Keratinocyte (primary cell): ENCODE data around the gene PABPN1. TPM values are rescaled to one million over a fixed set of nuclear protein-coding genes. Genes with fewer than 3 reads are reported as not detected.
A peak's percentile ranks its signal among the peaks of the same experiment; 100 is the strongest.

Source experiments
- DNase-seq: peaks from one replicate; pipeline ENCODE4 v3.0.0-alpha.2; 2011; ENCODE audit warnings: low read depth, missing footprints, low spot score
- FAIRE-seq: peaks from 2 replicates; lab custom pipeline; 2011; peaks lifted over from hg19 to GRCh38; lab: Jason Lieb, UNC
- H2AFZ ChIP-seq: 2 replicates; pipeline ENCODE4 v1.6.0; 2012; ENCODE audit warnings: low read length, control low read depth, inconsistent platforms; ENCODE audit not compliant: control insufficient read depth
- H3K27ac ChIP-seq: 2 replicates; pipeline ENCODE4 v1.5.1; 2011; ENCODE audit warnings: low read length; ENCODE audit not compliant: control insufficient read depth, insufficient read depth
- H3K27me3 ChIP-seq: 3 replicates; pipeline ENCODE4 v1.6.0; 2011; ENCODE audit warnings: low read length; ENCODE audit not compliant: control insufficient read depth, insufficient read depth; ENCODE audit errors: extremely low read depth
- H3K36me3 ChIP-seq, 2 experiments: 2 replicates in 1 of 2; 3 replicates in 1 of 2; pipeline ENCODE4 v1.5.1; 2011; ENCODE audit warnings: low read length in 2 of 2, mild to moderate bottlenecking in 1 of 2; ENCODE audit not compliant: control insufficient read depth in 2 of 2, insufficient read depth in 2 of 2; ENCODE audit errors: extremely low read depth in 1 of 2
- H3K4me1 ChIP-seq: 3 replicates; pipeline ENCODE4 v1.5.1; 2011; ENCODE audit warnings: low read length; ENCODE audit not compliant: control insufficient read depth, insufficient read depth; ENCODE audit errors: extremely low read depth
- H3K4me2 ChIP-seq: 3 replicates; pipeline ENCODE4 v1.6.0; 2011; ENCODE audit warnings: low read depth, low read length; ENCODE audit not compliant: control insufficient read depth, insufficient read depth; ENCODE audit errors: extremely low read depth
- H3K4me3 ChIP-seq, 3 experiments: fragments of 200-600 bp in 1 of 3; sonication (generic) in 1 of 3; 2 replicates in 2 of 3; 3 replicates in 1 of 3; pipeline ENCODE4 v1.5.1; 2011 to 2016; ENCODE audit warnings: low read length in 3 of 3, mild to moderate bottlenecking in 3 of 3, control low read depth in 2 of 3, inconsistent platforms in 1 of 3, low read depth in 1 of 3, mixed read lengths in 1 of 3, mixed run types in 1 of 3, moderate library complexity in 1 of 3; ENCODE audit not compliant: control insufficient read depth in 2 of 3, insufficient read depth in 2 of 3; ENCODE audit errors: extremely low read depth in 1 of 3
- H3K79me2 ChIP-seq: 2 replicates; pipeline ENCODE4 v1.6.0; 2012; ENCODE audit warnings: low read length; ENCODE audit not compliant: control insufficient read depth, insufficient read depth
- H3K9ac ChIP-seq: 3 replicates; pipeline ENCODE4 v1.6.0; 2011; ENCODE audit warnings: low read length; ENCODE audit not compliant: control insufficient read depth, insufficient read depth; ENCODE audit errors: extremely low read depth
- H3K9me1 ChIP-seq: 3 replicates; pipeline ENCODE4 v1.6.0; 2011; ENCODE audit warnings: low read length; ENCODE audit not compliant: control insufficient read depth, insufficient read depth; ENCODE audit errors: extremely low read depth
- H3K9me3 ChIP-seq: 2 replicates; pipeline ENCODE4 v1.5.1; 2012; ENCODE audit warnings: low read depth, low read length; ENCODE audit not compliant: control insufficient read depth
- H4K20me1 ChIP-seq: 3 replicates; pipeline ENCODE4 v1.6.0; 2011; ENCODE audit warnings: low read length; ENCODE audit not compliant: control insufficient read depth, insufficient read depth; ENCODE audit errors: extremely low read depth
- EZH2 ChIP-seq: IDR thresholded peaks from one replicate; pipeline ENCODE4 v1.6.1; 2012; ENCODE audit warnings: inconsistent platforms, mild to moderate bottlenecking, low read length, moderate library complexity
- dilution Hi-C: fragments of 300-500 bp; cut with MboI; formaldehyde crosslinking; loops from one replicate; pipeline ENCODE4 v1.7.0; 2020; ENCODE audit warnings: low sequenced_read_pairs; ENCODE audit not compliant: extremely low pct_ligation_motif_present
- polyA plus RNA-seq, 5 experiments: library from polyadenylated mRNA; depleted of rRNA in 3 of 5; stranded (reverse) in 3 of 5; stranded (forward) in 1 of 5; unstranded in 1 of 5; fragments of >200 nt; gene quantifications; 1 replicate in 1 of 5; 2 replicates in 3 of 5; 3 replicates in 1 of 5; pipeline versions ENCODE4 v1.2.1 to v1.2.3, GENCODE V29; 2011 to 2012; ENCODE audit warnings: missing spikeins in 2 of 5, low read depth in 1 of 5, low replicate concordance in 1 of 5
- TF ChIP-seq, protein P1 (sequence below), 3 experiments: IDR thresholded peaks in 1 of 3; conservative IDR thresholded peaks in 1 of 3; optimal IDR thresholded peaks in 1 of 3; 2 replicates in 2 of 3; 3 replicates in 1 of 3; pipeline versions ENCODE3 to v1.5.1; 2011; ENCODE audit warnings: low read length in 3 of 3, mild to moderate bottlenecking in 3 of 3, moderate library complexity in 2 of 3, control low read depth in 1 of 3, inconsistent platforms in 1 of 3; ENCODE audit not compliant: insufficient read depth in 2 of 3; ENCODE audit errors: extremely low read depth in 1 of 3

The PABPN1 gene
- polyA plus RNA-seq, 1 donor (not counting 4 experiments of a cell fraction or from before 2014, with no cell fraction given), result 185 TPM

DNA sequence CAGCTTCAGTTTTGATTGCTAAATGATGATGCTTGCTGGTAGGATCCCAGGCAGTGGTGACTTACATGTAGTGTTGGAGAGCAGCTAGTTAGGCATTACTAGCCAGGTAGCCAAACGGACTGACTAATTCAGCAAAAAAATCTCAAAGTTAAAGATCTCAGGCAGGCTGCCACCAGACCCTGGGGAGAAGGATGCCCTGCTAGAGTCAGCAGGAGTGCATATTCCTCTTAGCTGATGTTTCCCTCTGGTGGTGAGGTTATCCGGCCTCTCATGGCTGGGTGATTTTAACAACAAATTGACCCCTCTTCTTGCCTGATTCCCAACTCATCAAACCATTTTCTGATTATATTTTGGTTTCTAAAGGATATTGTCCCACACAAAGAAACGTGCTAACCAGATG is 40.9 kb downstream of the PABPN1 start:
- no peak for FAIRE-seq
- H3K4me1 ChIP-seq, result peaks cover 21% of the 10 kb centered on the region
- H3K36me3 ChIP-seq, result no peaks in the 10 kb centered on the region
- no peak overlapping the region for H3K27ac ChIP-seq
- no peaks in the 10 kb centered on the region for H4K20me1 ChIP-seq
- no peak for DNase-seq
- H3K79me2 ChIP-seq, result no peaks in the 10 kb centered on the region
- H3K27me3 ChIP-seq, result no peaks in the 10 kb centered on the region
- no peak overlapping the region for H2AFZ ChIP-seq
- H3K4me2 ChIP-seq, result no peak overlapping the region
- no peaks in the 10 kb centered on the region for H3K9me1 ChIP-seq
- no peaks in the 10 kb centered on the region for H3K9me3 ChIP-seq
- H3K9ac ChIP-seq, result no peak overlapping the region
- TF ChIP-seq, protein P1, sequence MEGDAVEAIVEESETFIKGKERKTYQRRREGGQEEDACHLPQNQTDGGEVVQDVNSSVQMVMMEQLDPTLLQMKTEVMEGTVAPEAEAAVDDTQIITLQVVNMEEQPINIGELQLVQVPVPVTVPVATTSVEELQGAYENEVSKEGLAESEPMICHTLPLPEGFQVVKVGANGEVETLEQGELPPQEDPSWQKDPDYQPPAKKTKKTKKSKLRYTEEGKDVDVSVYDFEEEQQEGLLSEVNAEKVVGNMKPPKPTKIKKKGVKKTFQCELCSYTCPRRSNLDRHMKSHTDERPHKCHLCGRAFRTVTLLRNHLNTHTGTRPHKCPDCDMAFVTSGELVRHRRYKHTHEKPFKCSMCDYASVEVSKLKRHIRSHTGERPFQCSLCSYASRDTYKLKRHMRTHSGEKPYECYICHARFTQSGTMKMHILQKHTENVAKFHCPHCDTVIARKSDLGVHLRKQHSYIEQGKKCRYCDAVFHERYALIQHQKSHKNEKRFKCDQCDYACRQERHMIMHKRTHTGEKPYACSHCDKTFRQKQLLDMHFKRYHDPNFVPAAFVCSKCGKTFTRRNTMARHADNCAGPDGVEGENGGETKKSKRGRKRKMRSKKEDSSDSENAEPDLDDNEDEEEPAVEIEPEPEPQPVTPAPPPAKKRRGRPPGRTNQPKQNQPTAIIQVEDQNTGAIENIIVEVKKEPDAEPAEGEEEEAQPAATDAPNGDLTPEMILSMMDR (optimal IDR thresholded peaks at IDR 0.05 in 1 of 3, IDR thresholded peaks at IDR 0.05 in 1 of 3, conservative IDR thresholded peaks at IDR 0.05 in 1 of 3; ENCODE audit: extremely low read depth in 1 of 3, insufficient read depth in 2 of 3, low read length in 3 of 3), result peak; percentile 17 to 43 (median 24)
- TF ChIP-seq EZH2, result no peak
- dilution Hi-C loops, result no loop called here
- no peak overlapping the region for H3K4me3 ChIP-seq

DNA sequence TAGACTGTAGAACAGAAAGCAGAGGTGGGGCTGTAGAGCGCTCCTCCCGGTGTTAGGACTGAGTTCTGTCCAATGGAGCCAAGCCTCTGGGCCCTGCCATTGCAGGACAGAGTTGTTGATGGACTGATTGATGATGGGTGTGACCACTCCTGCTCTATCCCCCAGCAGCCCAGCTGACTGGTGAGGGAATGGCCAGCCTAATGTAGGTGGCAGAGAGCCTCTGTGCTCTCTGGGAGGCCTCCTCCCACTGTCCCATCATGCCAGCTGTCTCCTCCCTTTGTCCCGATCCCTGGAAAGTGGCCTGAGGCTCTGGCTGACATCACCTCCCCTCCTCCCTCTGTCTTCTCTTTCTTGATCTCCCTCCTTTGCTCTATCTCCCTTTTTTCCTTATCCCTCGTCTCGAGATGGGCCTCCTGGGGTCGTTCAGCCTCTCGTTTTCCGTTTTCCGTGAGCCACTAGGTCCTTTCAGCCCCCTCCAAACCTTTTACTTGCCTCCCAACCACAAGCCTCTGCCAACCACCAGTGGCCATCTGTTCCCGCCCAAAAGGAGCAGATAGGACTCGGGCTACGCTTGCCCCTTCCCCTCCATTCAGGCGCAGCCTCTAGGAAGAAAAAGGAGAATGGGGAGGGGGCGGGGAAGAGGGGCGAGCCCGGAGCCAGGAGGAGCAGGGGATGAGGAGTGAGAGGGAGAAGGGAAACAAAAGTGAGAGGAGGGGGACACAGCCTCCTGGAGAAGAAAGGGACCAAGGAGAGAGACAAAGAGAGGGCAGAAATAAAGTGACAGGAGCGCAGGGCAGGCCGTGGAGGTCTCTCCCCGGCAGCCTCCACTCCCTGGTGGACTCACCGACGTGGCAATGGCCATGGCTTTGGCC is 43.1 kb downstream of the PABPN1 start:
- peak overlapping the region in 2 of 3 experiments; percentile 32 to 54 for H3K4me3 ChIP-seq
- H3K27ac ChIP-seq, result no peak overlapping the region
- no peaks in the 10 kb centered on the region for H4K20me1 ChIP-seq
- dilution Hi-C loops, result no loop called here
- H3K9me1 ChIP-seq, result no peaks in the 10 kb centered on the region
- no peaks in the 10 kb centered on the region for H3K79me2 ChIP-seq
- no peak for TF ChIP-seq EZH2
- TF ChIP-seq, protein P1 (optimal IDR thresholded peaks at IDR 0.05 in 1 of 3, IDR thresholded peaks at IDR 0.05 in 1 of 3, conservative IDR thresholded peaks at IDR 0.05 in 1 of 3; ENCODE audit: extremely low read depth in 1 of 3, insufficient read depth in 2 of 3, low read length in 3 of 3), result no peak
- peak overlapping the region; percentile 68 for H3K9ac ChIP-seq
- no peak for FAIRE-seq
- peaks cover 21% of the 10 kb centered on the region for H3K4me1 ChIP-seq
- H3K27me3 ChIP-seq, result no peaks in the 10 kb centered on the region
- no peaks in the 10 kb centered on the region for H3K9me3 ChIP-seq
- H2AFZ ChIP-seq, result peak overlapping the region; percentile 73
- H3K36me3 ChIP-seq, result no peaks in the 10 kb centered on the region
- peak overlapping the region; percentile 75 for H3K4me2 ChIP-seq
- DNase-seq, result no peak
